ENCODE results near the gene OGA. TPM values are rescaled to one million over a fixed set of nuclear protein-coding genes. Genes with fewer than 3 reads are reported as not detected.

The OGA gene
- total and polyA plus RNA-seq, 10 donors = 65.7 to 234 (median 162) TPM

DNA sequence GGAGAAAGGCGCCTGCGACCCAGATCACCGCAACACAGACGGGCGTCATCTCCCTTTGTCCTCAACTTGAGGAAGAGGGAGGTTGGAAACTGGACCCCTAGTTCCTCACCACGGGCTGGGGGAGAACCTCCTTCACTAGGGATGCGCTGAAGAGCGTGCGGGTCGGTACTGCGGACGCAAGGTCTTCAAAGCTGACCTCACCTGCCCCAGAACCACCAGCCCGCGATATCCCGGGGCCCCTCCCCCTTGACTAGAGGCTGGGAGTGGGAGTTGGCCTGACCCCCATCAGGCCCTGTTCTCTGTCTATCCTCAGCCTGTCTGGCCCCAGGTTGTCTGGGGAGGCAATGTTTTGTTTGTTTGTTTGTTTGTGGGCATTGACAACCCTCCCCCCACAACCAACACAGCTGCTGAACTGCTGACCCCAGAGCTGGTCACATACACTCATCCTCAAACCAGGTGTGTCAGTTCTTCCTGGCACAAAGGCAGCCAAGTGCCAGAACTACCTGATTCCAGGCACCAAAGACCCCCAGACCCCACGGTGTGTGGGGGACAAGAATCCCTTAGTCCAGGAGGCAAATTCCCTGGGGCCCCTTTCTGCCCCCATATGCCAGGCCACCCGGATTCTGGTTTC is 37.9 kb downstream of the OGA start:
- 19 to 35% (median 24%) methylated on average over 9 to 17 of the region's 17 CpGs for whole genome bisulfite sequencing, 5 donors
- H3K4me1 ChIP-seq = peaks cover 16 to 86% (median 76%) of the 10 kb centered on the region in 6 donors
- no peak for DNase-seq

DNA sequence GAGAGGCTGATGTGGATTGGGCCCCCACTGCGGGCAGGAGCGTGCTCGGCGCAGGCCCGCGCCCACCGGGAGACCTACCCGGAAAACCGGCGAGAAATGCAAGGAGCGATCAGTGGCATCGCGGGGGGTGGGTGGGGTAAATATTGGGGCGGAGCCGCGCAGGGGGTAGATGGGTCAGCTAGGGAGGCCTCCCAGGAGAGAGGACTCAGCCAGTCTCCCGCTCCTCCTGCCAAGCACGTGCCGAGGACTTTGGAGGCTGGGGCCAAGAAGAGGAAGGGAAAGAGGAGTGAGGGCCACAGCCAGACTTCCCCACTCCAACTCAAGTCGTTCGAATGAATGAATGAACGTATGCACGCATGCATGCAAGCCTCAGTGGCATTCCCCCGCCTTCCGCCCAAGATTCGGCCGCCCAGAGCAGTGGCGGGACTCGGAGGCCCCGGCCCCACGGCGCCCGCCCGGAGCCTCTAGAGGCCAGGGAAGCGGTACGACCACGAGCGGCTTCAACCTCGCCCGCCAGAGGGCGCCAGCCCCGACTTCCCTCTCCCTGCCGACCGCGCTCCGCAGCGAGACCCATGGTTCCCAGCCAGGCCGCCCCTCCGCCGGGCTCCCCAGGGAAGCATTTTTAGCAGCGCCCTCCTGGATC is 38.6 kb downstream of the OGA start:
- Histone ChIP-seq H3K27me3 (replicated peaks in 1 of 7) (peaks cover 4 to 56% (median 48%) of the 10 kb centered on the region in 7 donors), H3K4me3 (peak overlapping the region; percentile 30 to 74 (median 47)), H3K4me1 (peaks cover 22 to 86% (median 78%) of the 10 kb centered on the region in 6 donors), H3K9me3 (no peaks in the 10 kb centered on the region), H3K27ac (no peak overlapping the region), H3K36me3 (peaks cover 0 to 10% (median under 1%) of the 10 kb centered on the region in 6 donors)
- TF ChIP-seq, protein P1, sequence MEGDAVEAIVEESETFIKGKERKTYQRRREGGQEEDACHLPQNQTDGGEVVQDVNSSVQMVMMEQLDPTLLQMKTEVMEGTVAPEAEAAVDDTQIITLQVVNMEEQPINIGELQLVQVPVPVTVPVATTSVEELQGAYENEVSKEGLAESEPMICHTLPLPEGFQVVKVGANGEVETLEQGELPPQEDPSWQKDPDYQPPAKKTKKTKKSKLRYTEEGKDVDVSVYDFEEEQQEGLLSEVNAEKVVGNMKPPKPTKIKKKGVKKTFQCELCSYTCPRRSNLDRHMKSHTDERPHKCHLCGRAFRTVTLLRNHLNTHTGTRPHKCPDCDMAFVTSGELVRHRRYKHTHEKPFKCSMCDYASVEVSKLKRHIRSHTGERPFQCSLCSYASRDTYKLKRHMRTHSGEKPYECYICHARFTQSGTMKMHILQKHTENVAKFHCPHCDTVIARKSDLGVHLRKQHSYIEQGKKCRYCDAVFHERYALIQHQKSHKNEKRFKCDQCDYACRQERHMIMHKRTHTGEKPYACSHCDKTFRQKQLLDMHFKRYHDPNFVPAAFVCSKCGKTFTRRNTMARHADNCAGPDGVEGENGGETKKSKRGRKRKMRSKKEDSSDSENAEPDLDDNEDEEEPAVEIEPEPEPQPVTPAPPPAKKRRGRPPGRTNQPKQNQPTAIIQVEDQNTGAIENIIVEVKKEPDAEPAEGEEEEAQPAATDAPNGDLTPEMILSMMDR (IDR thresholded peaks at IDR 0.05 in 8 of 11, conservative IDR thresholded peaks at IDR 0.05 in 3 of 11) = peak; percentile 49 to 95 (median 90)
- TF ChIP-seq POLR2AphosphoS5 (IDR thresholded peaks at IDR 0.05) (peak; percentile 15 to 72 (median 42)), POLR2A (IDR thresholded peaks at IDR 0.05) (no peak)
- peak; percentile 96 for DNase-seq
- intact Hi-C loops (cut with DNase I; ENCODE audit: low total_unique reads) = loop anchor here (5.0 to 10.0 kb wide), 2 partner anchors 175 to 567 kb away; no protein-coding TSS in a partner anchor
- 1 to 3% (median 2%) methylated on average over 30 to 51 of the region's 51 CpGs for WGBS, 5 donors

More for the DNA sequence above, 37.9 kb downstream of the OGA start:
- Histone ChIP-seq H3K27ac (no peak overlapping the region), H3K4me3 (peak overlapping the region; percentile 30 to 74 (median 47)), H3K27me3 (replicated peaks in 1 of 7) (peaks cover 0 to 50% (median 41%) of the 10 kb centered on the region in 7 donors), H3K36me3 (peaks cover 0 to 16% (median 5%) of the 10 kb centered on the region in 6 donors), H3K9me3 (no peaks in the 10 kb centered on the region)
- intact Hi-C loops (cut with DNase I; ENCODE audit: low total_unique reads) = loop anchor here (5.0 to 10.0 kb wide), 2 partner anchors 176 to 568 kb away; no protein-coding TSS in a partner anchor
- TF ChIP-seq, protein P1 (IDR thresholded peaks at IDR 0.05 in 8 of 11, conservative IDR thresholded peaks at IDR 0.05 in 3 of 11) = peak in 4 of 11 experiments; percentile 5 to 36 (median 15)
- no peak for TF ChIP-seq POLR2A (IDR thresholded peaks at IDR 0.05)

DNA sequence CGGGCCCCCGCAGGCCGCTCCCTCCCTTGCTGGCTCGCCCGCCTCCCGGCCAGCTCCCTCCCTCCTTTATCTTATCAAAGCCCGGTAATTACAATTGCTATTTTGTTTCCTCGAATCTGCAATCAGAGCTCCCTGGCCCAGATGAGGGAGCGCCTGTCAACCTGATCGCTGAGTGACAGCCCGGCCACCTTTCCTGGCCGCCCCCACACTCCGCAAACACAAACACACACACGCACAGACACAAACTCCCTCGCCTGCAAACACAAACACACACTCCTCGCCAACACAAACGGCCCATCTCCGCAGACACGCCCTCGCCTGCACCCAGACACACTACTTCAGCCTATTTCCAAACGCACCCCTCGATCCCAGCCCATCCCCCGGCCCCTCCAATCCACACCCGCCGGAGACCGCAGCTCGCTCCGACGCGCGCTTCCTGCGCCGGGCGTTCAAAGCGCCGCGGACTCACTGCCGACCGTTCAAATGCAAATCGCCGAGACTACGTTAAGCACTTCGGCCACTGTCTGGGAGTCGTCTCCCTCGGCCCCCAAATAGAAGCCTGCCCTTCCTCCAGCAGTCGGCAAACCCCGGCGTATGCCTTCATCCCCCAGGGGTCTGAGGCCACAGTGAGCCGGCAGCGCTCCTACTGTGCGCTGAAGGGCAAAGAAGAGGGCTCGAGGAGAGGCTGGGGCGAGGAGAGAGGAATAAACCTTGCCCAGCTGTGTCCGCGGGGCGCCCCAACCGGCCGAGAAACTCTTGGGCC is 39.3 kb downstream of the OGA start:
- Histone ChIP-seq H3K36me3 (peaks cover 0 to 3% (median 0%) of the 10 kb centered on the region in 6 donors), H3K27ac (no peak overlapping the region), H3K9me3 (no peaks in the 10 kb centered on the region), H3K4me3 (peak overlapping the region; percentile 30 to 74 (median 47)), H3K27me3 (replicated peaks in 1 of 7) (peaks cover 4 to 63% (median 55%) of the 10 kb centered on the region in 7 donors), H3K4me1 (peaks cover 22 to 86% (median 79%) of the 10 kb centered on the region in 6 donors)
- TF ChIP-seq POLR2AphosphoS5 (IDR thresholded peaks at IDR 0.05) (peak in 1 of 3 donors; percentile 47), POLR2A (IDR thresholded peaks at IDR 0.05) (no peak)
- DNase-seq = peak; percentile 81
- intact Hi-C loops (cut with DNase I; ENCODE audit: low total_unique reads) = no loop called here
- 3 to 7% (median 5%) methylated on average over 33 to 58 of the region's 58 CpGs for WGBS, 5 donors

GRCh38 chr10:101778151-101778780 is 40.0 kb downstream of the OGA start:
- Histone ChIP-seq H3K4me1 (peaks cover 22 to 86% (median 76%) of the 10 kb centered on the region in 6 donors), H3K36me3 (no peaks in the 10 kb centered on the region), H3K27ac (no peak overlapping the region), H3K27me3 (replicated peaks in 1 of 7) (peaks cover 4 to 70% (median 62%) of the 10 kb centered on the region in 7 donors), H3K4me3 (peak overlapping the region in 2 of 8 donors; percentile 54 to 74), H3K9me3 (no peaks in the 10 kb centered on the region)
- no peak for DNase-seq
- TF ChIP-seq POLR2A (IDR thresholded peaks at IDR 0.05) (no peak), POLR2AphosphoS5 (IDR thresholded peaks at IDR 0.05) (no peak)
- TF ChIP-seq, protein P1 (IDR thresholded peaks at IDR 0.05 in 8 of 11, conservative IDR thresholded peaks at IDR 0.05 in 3 of 11) = no peak
- intact Hi-C loops (cut with DNase I; ENCODE audit: low total_unique reads) = no loop called here
- 57 to 66% (median 63%) methylated on average over 11 to 12 of the region's 12 CpGs for WGBS, 5 donors
